HL-60 (cell line): Measurements from ENCODE around the gene RETREG3.
A peak's percentile ranks its signal among the peaks of the same experiment; 100 is the strongest.

Experiments
- CTCF ChIP-seq: IDR thresholded peaks from one replicate; pipeline ENCODE4 v1.5.1; 2011; ENCODE audit warnings: low read length, control low read depth, inconsistent platforms; ENCODE audit not compliant: insufficient read depth
- POLR2AphosphoS5 ChIP-seq: IDR thresholded peaks from 2 replicates; pipeline ENCODE4 v1.6.1; 2012; ENCODE audit warnings: low read depth
- REST ChIP-seq: IDR thresholded peaks from 2 replicates; pipeline ENCODE4 v1.6.1; 2012; ENCODE audit warnings: low read depth; ENCODE audit not compliant: insufficient replicate concordance
- SPI1 ChIP-seq: IDR thresholded peaks from 2 replicates; pipeline ENCODE4 v1.6.1; 2012; ENCODE audit warnings: low read depth, mild to moderate bottlenecking, borderline replicate concordance

GRCh38 chr17:42548070-42548837 is 60.9 kb downstream of the RETREG3 start:
- TF ChIP-seq CTCF: no peak
- TF ChIP-seq POLR2AphosphoS5: 0 out of 2 replicates have a peak, but pooled peaks have one; percentile 14
- no peak for TF ChIP-seq REST
- TF ChIP-seq SPI1: no peak
